SK-N-MC (cell line): ENCODE measurements around the gene UBE2D1.

ENCODE experiments used
- EZH2 ChIP-seq: fragments of 200-600 bp; sonication (generic); IDR thresholded peaks from one replicate; pipeline ENCODE4 v1.6.1; 2017; ENCODE audit warnings: antibody characterized with exemption
- FOXP2 ChIP-seq: optimal IDR thresholded peaks from 2 replicates; pipeline ENCODE3; 2011; ENCODE audit warnings: mild to moderate bottlenecking, moderate library complexity; ENCODE audit not compliant: insufficient read depth; ENCODE audit errors: extremely low read length, control extremely low read depth
- POLR2AphosphoS5 ChIP-seq: IDR thresholded peaks from 2 replicates; pipeline ENCODE4 v1.6.1; 2012; ENCODE audit warnings: mild to moderate bottlenecking, low read depth, low read length, borderline replicate concordance

GRCh38 chr10:58385784-58386112 is 50.9 kb downstream of the UBE2D1 start:
- no peak for TF ChIP-seq POLR2AphosphoS5
- TF ChIP-seq EZH2, result no peak
- TF ChIP-seq FOXP2, result no peak
